NB4 (cell line): ENCODE data around the gene TBL2.

Experiments
- DNase-seq: peaks from one replicate; pipeline ENCODE4 v3.0.0; 2010; ENCODE audit warnings: low read depth
- H3K4me3 ChIP-seq: one replicate; pipeline ENCODE4 v1.5.1; 2011; ENCODE audit warnings: mild to moderate bottlenecking, low read depth, low read length, moderate library complexity
- CTCF ChIP-seq: IDR thresholded peaks from one replicate; pipeline ENCODE4 v1.5.1; 2012; ENCODE audit warnings: low read depth, low read length
- MAX ChIP-seq: IDR thresholded peaks from 2 replicates; pipeline ENCODE4 v1.6.1; 2011; ENCODE audit warnings: low read depth, low read length
- MYC ChIP-seq: IDR thresholded peaks from 2 replicates; pipeline ENCODE4 v1.6.1; 2011; ENCODE audit warnings: low read depth, low read length
- POLR2A ChIP-seq: IDR thresholded peaks from 2 replicates; pipeline ENCODE4 v1.6.1; 2011; ENCODE audit warnings: mild to moderate bottlenecking; ENCODE audit not compliant: insufficient read length; ENCODE audit errors: extremely low read depth

Gene TBL2

GRCh38 chr7:73596191-73597065, 18.0 kb upstream of the TBL2 start:
- no peak overlapping the region for H3K4me3 ChIP-seq
- no peak for DNase-seq
- TF ChIP-seq MYC, result no peak
- no peak for TF ChIP-seq POLR2A
- TF ChIP-seq MAX, result no peak
- no peak for TF ChIP-seq CTCF

GRCh38 chr7:73595358-73595757, 17.0 kb upstream of the TBL2 start:
- DNase-seq, result no peak
- TF ChIP-seq MYC (no peak), CTCF (no peak), POLR2A (no peak), MAX (no peak)
- H3K4me3 ChIP-seq, result no peak overlapping the region

- TF ChIP-seq MYC (no peak), MAX (no peak), POLR2A (no peak)
- DNase-seq, result no peak
- no peak overlapping the region for H3K4me3 ChIP-seq
Measured at GRCh38 chr7:73593207-73594045, 15.0 kb upstream of the TBL2 start.

- no peak for TF ChIP-seq MAX
- TF ChIP-seq CTCF, result no peak
- no peak for TF ChIP-seq MYC
- no peak for TF ChIP-seq POLR2A
- no peak for DNase-seq
- no peak overlapping the region for H3K4me3 ChIP-seq
Measured at GRCh38 chr7:73586911-73587310, 8.5 kb upstream of the TBL2 start.

GRCh38 chr7:73585196-73585595, 6.8 kb upstream of the TBL2 start:
- DNase-seq, result no peak
- H3K4me3 ChIP-seq, result no peak overlapping the region
- TF ChIP-seq POLR2A (no peak), MYC (no peak), MAX (no peak), CTCF (no peak)
